Esophagus squamous epithelium (tissue), 4 donors: Measurements from ENCODE around the gene ZRANB3.

ENCODE experiments used
- POLR2A ChIP-seq, 4 donors: fragments of 450-650 bp; IDR thresholded peaks; one replicate each; pipeline ENCODE4 v1.6.1; 2017; ENCODE audit warnings: antibody characterized with exemption in 4 of 4, mild to moderate bottlenecking in 4 of 4, moderate library complexity in 3 of 4
- TF ChIP-seq, protein P1 (sequence below), 6 experiments: fragments of 450-650 bp in 4 of 6; fragments of 200-600 bp in 2 of 6; sonication (generic) in 2 of 6; IDR thresholded peaks; one replicate each; pipeline ENCODE4 v1.5.1; 2016 to 2019; ENCODE audit warnings: antibody characterized with exemption in 6 of 6, mild to moderate bottlenecking in 4 of 6, moderate library complexity in 4 of 6

- TF ChIP-seq, protein P1, sequence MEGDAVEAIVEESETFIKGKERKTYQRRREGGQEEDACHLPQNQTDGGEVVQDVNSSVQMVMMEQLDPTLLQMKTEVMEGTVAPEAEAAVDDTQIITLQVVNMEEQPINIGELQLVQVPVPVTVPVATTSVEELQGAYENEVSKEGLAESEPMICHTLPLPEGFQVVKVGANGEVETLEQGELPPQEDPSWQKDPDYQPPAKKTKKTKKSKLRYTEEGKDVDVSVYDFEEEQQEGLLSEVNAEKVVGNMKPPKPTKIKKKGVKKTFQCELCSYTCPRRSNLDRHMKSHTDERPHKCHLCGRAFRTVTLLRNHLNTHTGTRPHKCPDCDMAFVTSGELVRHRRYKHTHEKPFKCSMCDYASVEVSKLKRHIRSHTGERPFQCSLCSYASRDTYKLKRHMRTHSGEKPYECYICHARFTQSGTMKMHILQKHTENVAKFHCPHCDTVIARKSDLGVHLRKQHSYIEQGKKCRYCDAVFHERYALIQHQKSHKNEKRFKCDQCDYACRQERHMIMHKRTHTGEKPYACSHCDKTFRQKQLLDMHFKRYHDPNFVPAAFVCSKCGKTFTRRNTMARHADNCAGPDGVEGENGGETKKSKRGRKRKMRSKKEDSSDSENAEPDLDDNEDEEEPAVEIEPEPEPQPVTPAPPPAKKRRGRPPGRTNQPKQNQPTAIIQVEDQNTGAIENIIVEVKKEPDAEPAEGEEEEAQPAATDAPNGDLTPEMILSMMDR (IDR thresholded peaks at IDR 0.05), result no peak
- no peak for TF ChIP-seq POLR2A (IDR thresholded peaks at IDR 0.05)
Observed at GRCh38 chr2:135335256-135335655, 195.8 kb downstream of the ZRANB3 start.
